ENCODE results near the gene HLA-DPA1. TPM values are rescaled to one million over a fixed set of nuclear protein-coding genes. Genes with fewer than 3 reads are reported as not detected.

Gene HLA-DPA1
- total RNA-seq, 3 donors from 2014 or later: 46.6 to 62.0 (median 49.9) TPM

GRCh38 chr6:33049323-33050013 lies 24.0 kb downstream of the HLA-DPA1 start:
- Histone ChIP-seq H3K4me3 (no peak overlapping the region), H3K9me3 (no peaks in the 10 kb centered on the region), H3K36me3 (ENCODE audit: low read depth) (no peaks in the 10 kb centered on the region), H3K4me1 (ENCODE audit: low read depth) (no peaks in the 10 kb centered on the region)
- TF ChIP-seq CTCF (IDR thresholded peaks at IDR 0.05): no peak
- no peak for ATAC-seq
- no peak for DNase-seq
- intact Hi-C loops (cut with DNase I, micrococcal nuclease): no loop called here

- intact Hi-C loops (cut with DNase I, micrococcal nuclease): no loop called here
- ATAC-seq: no peak
- no peaks in the 10 kb centered on the region for H3K36me3 ChIP-seq (ENCODE audit: low read depth)
Observed at GRCh38 chr6:33040157-33040556, 33.3 kb downstream of the HLA-DPA1 start.

DNA sequence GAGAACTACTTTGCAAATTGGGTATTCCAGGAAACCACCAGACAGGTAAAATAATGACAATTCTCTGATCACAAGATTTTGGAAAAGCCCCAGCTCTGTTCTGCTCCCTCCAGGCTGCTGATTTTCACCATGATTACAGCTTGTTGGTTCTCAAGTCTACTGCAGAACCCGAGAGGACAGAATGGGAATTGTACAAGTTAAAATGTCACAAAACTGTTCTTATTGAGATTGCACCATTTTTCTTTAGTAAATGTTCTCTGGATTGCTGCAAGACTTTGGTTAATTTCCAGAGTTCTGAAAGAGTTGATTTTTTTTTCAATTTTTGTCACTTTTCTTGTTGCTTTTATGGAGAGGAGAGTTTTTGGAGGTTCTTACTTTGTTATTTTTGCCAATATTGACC lies 36.9 kb downstream of the HLA-DPA1 start:
- ATAC-seq (no peak), DNase-seq (no peak)

More at GRCh38 chr6:33040157-33040556, 33.3 kb downstream of the HLA-DPA1 start:
- DNase-seq: no peak
- TF ChIP-seq CTCF (IDR thresholded peaks at IDR 0.05): no peak
- Histone ChIP-seq H3K4me1 (ENCODE audit: low read depth) (no peaks in the 10 kb centered on the region), H3K9me3 (no peaks in the 10 kb centered on the region), H3K4me3 (no peak overlapping the region)

DNA sequence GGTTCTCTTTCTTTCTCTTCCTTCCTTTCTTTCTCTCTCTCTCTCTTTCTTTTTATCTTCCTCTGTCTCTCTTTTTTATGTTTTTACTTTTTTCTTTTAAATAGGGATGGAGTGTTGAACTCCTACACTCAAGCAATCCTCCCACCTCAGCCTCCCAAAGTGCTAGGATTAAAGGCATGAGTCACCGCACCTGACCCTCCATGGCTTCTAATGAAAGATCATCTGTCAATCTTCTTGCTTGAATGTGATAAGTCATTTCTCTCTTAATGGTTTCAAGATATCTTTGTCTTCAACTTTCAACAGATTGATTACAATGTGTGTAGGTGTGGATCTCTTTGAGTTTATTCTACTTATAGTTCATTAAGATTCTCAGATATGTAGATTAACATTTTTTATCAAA lies 38.9 kb downstream of the HLA-DPA1 start:
- no peaks in the 10 kb centered on the region for H3K4me1 ChIP-seq (ENCODE audit: low read depth)
- intact Hi-C loops (cut with DNase I, micrococcal nuclease): no loop called here
- no peak for TF ChIP-seq CTCF (IDR thresholded peaks at IDR 0.05)
- ATAC-seq (no peak), DNase-seq (no peak)
- H3K36me3 ChIP-seq (ENCODE audit: low read depth): no peaks in the 10 kb centered on the region
- H3K9me3 ChIP-seq: no peaks in the 10 kb centered on the region
- no peak overlapping the region for H3K4me3 ChIP-seq

More for the DNA sequence above, 36.9 kb downstream of the HLA-DPA1 start:
- no peaks in the 10 kb centered on the region for H3K9me3 ChIP-seq
- H3K4me1 ChIP-seq (ENCODE audit: low read depth): no peaks in the 10 kb centered on the region
- H3K36me3 ChIP-seq (ENCODE audit: low read depth): no peaks in the 10 kb centered on the region
- H3K4me3 ChIP-seq: no peak overlapping the region
- intact Hi-C loops (cut with DNase I, micrococcal nuclease): no loop called here
- TF ChIP-seq CTCF (IDR thresholded peaks at IDR 0.05): no peak

DNA sequence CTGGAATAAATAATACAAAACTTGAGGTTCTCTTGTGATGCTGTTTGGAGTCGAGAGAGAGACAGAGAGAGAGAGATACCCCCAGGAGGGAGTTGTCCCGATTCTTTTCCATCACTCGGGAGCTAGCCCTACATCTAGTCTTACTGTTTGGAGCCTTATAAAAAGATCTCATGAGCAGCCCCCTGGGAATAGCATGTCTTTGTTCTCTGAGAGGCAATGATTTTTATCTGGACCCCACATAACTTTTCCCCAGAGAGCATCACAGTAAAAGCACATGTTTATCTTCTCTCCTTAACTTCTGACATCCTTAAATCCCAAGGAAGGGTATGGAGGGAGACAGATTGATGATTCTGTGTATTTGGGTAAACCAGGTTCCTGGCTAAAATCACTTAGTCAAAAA lies 43.2 kb downstream of the HLA-DPA1 start:
- no peak for ATAC-seq
- DNase-seq: no peak
- Histone ChIP-seq H3K4me3 (no peak overlapping the region), H3K4me1 (ENCODE audit: low read depth) (no peaks in the 10 kb centered on the region), H3K36me3 (ENCODE audit: low read depth) (no peaks in the 10 kb centered on the region), H3K9me3 (no peaks in the 10 kb centered on the region)
- intact Hi-C loops (cut with DNase I, micrococcal nuclease): no loop called here
- no peak for TF ChIP-seq CTCF (IDR thresholded peaks at IDR 0.05)

Data from mucosa of descending colon (tissue), 3 donors.